ENCODE measurements around the gene F5. TPM values are rescaled to one million over a fixed set of nuclear protein-coding genes. Genes with fewer than 3 reads are reported as not detected.

F5 gene
- total and polyA plus RNA-seq, 2 donors (not counting 1 experiment from before 2014, with no cell fraction given) = 0.01 to 0.27 TPM

DNA sequence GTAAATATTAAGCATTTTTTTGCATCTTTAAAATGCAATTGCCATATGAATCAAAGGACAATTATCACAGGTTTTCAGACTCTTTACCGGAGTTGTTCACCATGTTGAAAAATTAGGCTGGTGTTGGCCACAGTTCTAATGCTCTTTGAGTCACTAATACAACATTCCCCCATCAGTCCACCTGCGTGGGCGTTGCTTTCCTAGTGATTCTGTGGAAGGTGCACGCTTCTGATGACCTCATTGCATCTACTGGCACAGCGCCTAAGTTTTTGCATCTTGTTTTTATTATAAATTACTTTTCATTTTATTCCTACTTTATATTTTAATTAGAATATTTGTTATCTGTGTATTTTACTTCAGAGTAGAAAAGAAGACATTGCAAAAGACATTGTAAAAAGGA lies 4.7 kb upstream of the F5 start:
- no peak overlapping the region for H3K4me3 ChIP-seq (ENCODE audit: control extremely low read depth in 1 of 5, extremely low read depth in 1 of 5, insufficient read depth in 1 of 5, low read depth in 2 of 5, low read length in 4 of 5)
- intact Hi-C loops (cut with micrococcal nuclease) = no loop called here
- no peaks in the 10 kb centered on the region for H3K79me2 ChIP-seq (ENCODE audit: control insufficient read depth, insufficient read depth, low read length)
- POLR2A ChIA-PET = no interaction called here
- no CpG with 5 or more reads among the region's 5 CpGs for WGBS (ENCODE audit: insufficient coverage)
- H3K4me2 ChIP-seq (replicated peaks; ENCODE audit: low read depth, low read length, poor library complexity, severe bottlenecking) = no peak overlapping the region
- Mint-ChIP-seq H3K27me3 (peaks cover 5% of the 10 kb centered on the region), H3K27ac (no peak overlapping the region), H3K4me3 (no peak overlapping the region), H3K4me1 (peaks cover 12% of the 10 kb centered on the region), H3K9me3 (ENCODE audit: insufficient read depth) (no peaks in the 10 kb centered on the region)
- TF ChIP-seq EZH2 (IDR thresholded peaks at IDR 0.05; ENCODE audit: borderline replicate concordance, insufficient read depth, low read depth, low read length, poor library complexity, severe bottlenecking) = no peak
- TF ChIP-seq, protein P1, sequence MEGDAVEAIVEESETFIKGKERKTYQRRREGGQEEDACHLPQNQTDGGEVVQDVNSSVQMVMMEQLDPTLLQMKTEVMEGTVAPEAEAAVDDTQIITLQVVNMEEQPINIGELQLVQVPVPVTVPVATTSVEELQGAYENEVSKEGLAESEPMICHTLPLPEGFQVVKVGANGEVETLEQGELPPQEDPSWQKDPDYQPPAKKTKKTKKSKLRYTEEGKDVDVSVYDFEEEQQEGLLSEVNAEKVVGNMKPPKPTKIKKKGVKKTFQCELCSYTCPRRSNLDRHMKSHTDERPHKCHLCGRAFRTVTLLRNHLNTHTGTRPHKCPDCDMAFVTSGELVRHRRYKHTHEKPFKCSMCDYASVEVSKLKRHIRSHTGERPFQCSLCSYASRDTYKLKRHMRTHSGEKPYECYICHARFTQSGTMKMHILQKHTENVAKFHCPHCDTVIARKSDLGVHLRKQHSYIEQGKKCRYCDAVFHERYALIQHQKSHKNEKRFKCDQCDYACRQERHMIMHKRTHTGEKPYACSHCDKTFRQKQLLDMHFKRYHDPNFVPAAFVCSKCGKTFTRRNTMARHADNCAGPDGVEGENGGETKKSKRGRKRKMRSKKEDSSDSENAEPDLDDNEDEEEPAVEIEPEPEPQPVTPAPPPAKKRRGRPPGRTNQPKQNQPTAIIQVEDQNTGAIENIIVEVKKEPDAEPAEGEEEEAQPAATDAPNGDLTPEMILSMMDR (IDR thresholded peaks at IDR 0.05) = no peak
- no peak overlapping the region for H3K27ac ChIP-seq (ENCODE audit: low read length in 2 of 2)
- H3K27me3 ChIP-seq (replicated peaks in 1 of 4; ENCODE audit: control extremely low read depth in 1 of 4, control insufficient read depth in 3 of 4, insufficient read depth in 4 of 4, low read length in 3 of 4) = peaks cover 0 to 10% (median 2%) of the 10 kb centered on the region in 4 experiments
- ATAC-seq (ENCODE audit: low read depth) (no peak), DNase-seq (no peak)
- no peak overlapping the region for H3K9ac ChIP-seq (ENCODE audit: low read length)
- no peaks in the 10 kb centered on the region for H3K9me3 ChIP-seq (ENCODE audit: control extremely low read depth in 1 of 3, control insufficient read depth in 2 of 3, insufficient read depth in 1 of 3, low read length in 2 of 3)
- H3K4me1 ChIP-seq (ENCODE audit: control insufficient read depth in 2 of 2, insufficient read depth in 2 of 2, low read length in 2 of 2) = peaks cover 7 to 9% of the 10 kb centered on the region in 2 donors
- CTCF ChIA-PET = interaction anchor here (1.2 kb wide), 2 partner anchors 11 to 218 kb away, joined by 4 to 11 read pairs; no protein-coding TSS in a partner anchor
- no peaks in the 10 kb centered on the region for H3K36me3 ChIP-seq (replicated peaks in 1 of 2; ENCODE audit: control extremely low read depth in 1 of 2, control insufficient read depth in 1 of 2, extremely low read depth in 1 of 2, insufficient read depth in 2 of 2, low read length in 1 of 2)
- no peak overlapping the region for H2AFZ ChIP-seq (ENCODE audit: insufficient read depth, low read depth, low read length, poor library complexity, severe bottlenecking)
- no peaks in the 10 kb centered on the region for H4K20me1 ChIP-seq (ENCODE audit: control insufficient read depth, insufficient read depth, low read length, poor library complexity, severe bottlenecking)

DNA sequence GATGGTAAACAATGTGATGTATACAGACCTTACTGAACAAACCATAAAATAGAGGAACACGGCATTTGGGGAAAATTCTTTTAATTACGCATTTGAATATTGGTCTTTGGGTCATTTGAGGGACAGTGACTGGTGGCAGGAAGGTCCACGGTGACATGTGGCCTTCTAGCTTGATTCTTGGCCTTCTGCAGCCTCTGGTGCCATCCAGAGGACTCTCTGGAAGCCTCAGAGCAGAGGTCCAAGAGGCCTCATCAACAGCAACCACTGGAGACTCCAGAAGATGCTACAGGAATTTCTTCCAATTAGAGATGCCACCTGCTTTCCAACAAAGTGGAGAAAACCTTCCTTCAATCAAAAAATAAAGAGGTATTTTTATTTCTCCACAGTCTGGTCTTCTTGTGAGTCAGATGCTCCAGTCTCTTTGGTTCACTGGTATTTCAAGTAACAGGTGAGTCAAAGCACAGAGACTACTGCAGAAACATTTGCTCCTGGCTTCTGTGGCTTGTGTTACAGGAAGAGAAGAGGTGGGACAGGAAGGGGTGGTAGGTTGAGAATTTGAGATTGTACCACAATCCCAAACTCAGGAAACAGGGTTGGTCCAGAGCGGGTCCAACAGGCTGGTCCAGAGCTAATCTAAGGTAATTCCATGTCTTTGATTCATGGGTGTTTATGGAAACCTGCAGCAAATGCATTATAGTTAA lies 2.7 kb upstream of the F5 start:
- peaks cover 0 to 13% (median 7%) of the 10 kb centered on the region in 4 experiments for H3K27me3 ChIP-seq (replicated peaks in 1 of 4; ENCODE audit: control extremely low read depth in 1 of 4, control insufficient read depth in 3 of 4, insufficient read depth in 4 of 4, low read length in 3 of 4)
- peaks cover 7 to 9% of the 10 kb centered on the region in 2 donors for H3K4me1 ChIP-seq (ENCODE audit: control insufficient read depth in 2 of 2, insufficient read depth in 2 of 2, low read length in 2 of 2)
- Mint-ChIP-seq H3K27me3 (peaks cover 16% of the 10 kb centered on the region), H3K4me3 (no peak overlapping the region), H3K4me1 (peaks cover 7% of the 10 kb centered on the region), H3K27ac (no peak overlapping the region), H3K9me3 (ENCODE audit: insufficient read depth) (no peaks in the 10 kb centered on the region)
- DNase-seq (no peak), ATAC-seq (ENCODE audit: low read depth) (no peak)
- H3K9ac ChIP-seq (ENCODE audit: low read length) = no peak overlapping the region
- no peak overlapping the region for H3K4me3 ChIP-seq (ENCODE audit: control extremely low read depth in 1 of 5, extremely low read depth in 1 of 5, insufficient read depth in 1 of 5, low read depth in 2 of 5, low read length in 4 of 5)
- no peaks in the 10 kb centered on the region for H3K9me3 ChIP-seq (ENCODE audit: control extremely low read depth in 1 of 3, control insufficient read depth in 2 of 3, insufficient read depth in 1 of 3, low read length in 2 of 3)
- intact Hi-C loops (cut with micrococcal nuclease) = no loop called here
- CTCF ChIA-PET = interaction anchor here (1.2 kb wide), 1 partner anchor 13 kb away, joined by 4 read pairs; no protein-coding TSS in a partner anchor
- no peaks in the 10 kb centered on the region for H4K20me1 ChIP-seq (ENCODE audit: control insufficient read depth, insufficient read depth, low read length, poor library complexity, severe bottlenecking)
- no peak overlapping the region for H3K4me2 ChIP-seq (replicated peaks; ENCODE audit: low read depth, low read length, poor library complexity, severe bottlenecking)
- H3K36me3 ChIP-seq (replicated peaks in 1 of 2; ENCODE audit: control extremely low read depth in 1 of 2, control insufficient read depth in 1 of 2, extremely low read depth in 1 of 2, insufficient read depth in 2 of 2, low read length in 1 of 2) = no peaks in the 10 kb centered on the region
- H2AFZ ChIP-seq (ENCODE audit: insufficient read depth, low read depth, low read length, poor library complexity, severe bottlenecking) = no peak overlapping the region
- 59% methylated on average over 3 of the region's 4 CpGs for WGBS (ENCODE audit: insufficient coverage)
- H3K27ac ChIP-seq (ENCODE audit: low read length in 2 of 2) = no peak overlapping the region
- POLR2A ChIA-PET = no interaction called here
- no peaks in the 10 kb centered on the region for H3K79me2 ChIP-seq (ENCODE audit: control insufficient read depth, insufficient read depth, low read length)
- TF ChIP-seq EZH2 (IDR thresholded peaks at IDR 0.05; ENCODE audit: borderline replicate concordance, insufficient read depth, low read depth, low read length, poor library complexity, severe bottlenecking) = no peak
- TF ChIP-seq, protein P1 (IDR thresholded peaks at IDR 0.05) = no peak
